Esophagus squamous epithelium (tissue), 5 donors: ENCODE data around the gene CDH13. TPM values are rescaled to one million over a fixed set of nuclear protein-coding genes. Genes with fewer than 3 reads are reported as not detected.

Experiments
- DNase-seq: peaks from one replicate; lab custom pipeline; 2025; lab: John Stamatoyannopoulos, UW
- H3K27ac ChIP-seq, 4 donors: fragments of 200-600 bp; sonication (generic); one replicate each; pipeline ENCODE4 v1.5.1; 2016 to 2019; ENCODE audit warnings: mild to moderate bottlenecking in 1 of 4
- H3K27me3 ChIP-seq, 4 donors: fragments of 200-600 bp; sonication (generic); 1 replicate in 3 of 4; 2 replicates in 1 of 4; pipeline versions ENCODE4 v1.5.1 to v1.6.0; 2017 to 2021; ENCODE audit warnings: antibody characterized with exemption in 1 of 4
- H3K36me3 ChIP-seq, 3 donors: fragments of 200-600 bp; sonication (generic); one replicate each; pipeline ENCODE4 v1.5.1; 2016 to 2019
- H3K4me1 ChIP-seq, 3 donors: fragments of 200-600 bp; sonication (generic); one replicate each; pipeline ENCODE4 v1.5.1; 2017 to 2019
- H3K4me3 ChIP-seq, 4 donors: fragments of 200-600 bp; sonication (generic); 1 replicate in 3 of 4; 2 replicates in 1 of 4; pipeline ENCODE4 v1.5.1; 2016 to 2019; ENCODE audit warnings: mild to moderate bottlenecking in 2 of 4, moderate library complexity in 1 of 4
- H3K9me3 ChIP-seq, 3 donors: fragments of 200-600 bp; sonication (generic); one replicate each; pipeline ENCODE4 v1.5.1; 2016 to 2019
- CTCF ChIP-seq, 6 experiments: fragments of 450-650 bp in 4 of 6; fragments of 200-600 bp in 2 of 6; sonication (generic) in 2 of 6; IDR thresholded peaks; one replicate each; pipeline ENCODE4 v1.5.1; 2016 to 2019; ENCODE audit warnings: antibody characterized with exemption in 6 of 6, mild to moderate bottlenecking in 4 of 6, moderate library complexity in 4 of 6
- POLR2A ChIP-seq, 4 donors: fragments of 450-650 bp; IDR thresholded peaks; one replicate each; pipeline ENCODE4 v1.6.1; 2017; ENCODE audit warnings: antibody characterized with exemption in 4 of 4, mild to moderate bottlenecking in 4 of 4, moderate library complexity in 3 of 4
- WGBS, 2 donors: methylation state at CpG; one replicate each; pipeline ENCODE4 v1.1.5; 2018; 5-methylcytosine and 5-hydroxymethylcytosine counted together
- intact Hi-C: fragments of 100-400 bp; cut with DNase I; formaldehyde crosslinking; loops from one replicate; pipeline ENCODE4 v1.15.0; 2022
- total RNA-seq, 4 donors: library from RNA; depleted of rRNA; stranded (reverse); fragments of >200 nt; gene quantifications; one replicate each; pipeline ENCODE4 v1.1.0, GENCODE V29; 2016
- donor health status: DM: yes; HTN: yes; CAD: no.

The CDH13 gene
- total RNA-seq, 4 donors from 2014 or later = 6.9 to 31.9 (median 21.1) TPM

GRCh38 chr16:83615141-83615952 lies 988.6 kb downstream of the CDH13 start:
- Histone ChIP-seq H3K27ac (no peak overlapping the region), H3K4me1 (no peaks in the 10 kb centered on the region), H3K9me3 (no peaks in the 10 kb centered on the region), H3K4me3 (no peak overlapping the region), H3K27me3 (no peaks in the 10 kb centered on the region), H3K36me3 (no peaks in the 10 kb centered on the region)
- intact Hi-C loops = no loop called here
- no peak for DNase-seq
- WGBS, 2 donors = 74 to 75% methylated on average over 7 of the region's 7 CpGs
- TF ChIP-seq POLR2A (IDR thresholded peaks at IDR 0.05) = no peak
- no peak for TF ChIP-seq CTCF (IDR thresholded peaks at IDR 0.05)

GRCh38 chr16:83615953-83616350 lies 989.2 kb downstream of the CDH13 start:
- Histone ChIP-seq H3K4me1 (no peaks in the 10 kb centered on the region), H3K27me3 (no peaks in the 10 kb centered on the region), H3K4me3 (no peak overlapping the region), H3K36me3 (no peaks in the 10 kb centered on the region), H3K27ac (no peak overlapping the region), H3K9me3 (no peaks in the 10 kb centered on the region)
- TF ChIP-seq POLR2A (IDR thresholded peaks at IDR 0.05) (no peak), CTCF (IDR thresholded peaks at IDR 0.05) (no peak)
- WGBS, 2 donors = 69 to 77% methylated on average over 8 of the region's 8 CpGs
- intact Hi-C loops = no loop called here
- no peak for DNase-seq

- TF ChIP-seq POLR2A (IDR thresholded peaks at IDR 0.05) = no peak
- TF ChIP-seq CTCF (IDR thresholded peaks at IDR 0.05) = no peak
- Histone ChIP-seq H3K4me1 (no peaks in the 10 kb centered on the region), H3K9me3 (no peaks in the 10 kb centered on the region), H3K4me3 (no peak overlapping the region), H3K27me3 (no peaks in the 10 kb centered on the region), H3K36me3 (no peaks in the 10 kb centered on the region), H3K27ac (no peak overlapping the region)
- 53 to 55% methylated on average over 10 to 12 of the region's 12 CpGs for WGBS, 2 donors
- no peak for DNase-seq
- intact Hi-C loops = no loop called here
Measured at GRCh38 chr16:83619381-83620150, 992.8 kb downstream of the CDH13 start.

- Histone ChIP-seq H3K9me3 (no peaks in the 10 kb centered on the region), H3K4me1 (no peaks in the 10 kb centered on the region), H3K36me3 (no peaks in the 10 kb centered on the region), H3K27me3 (no peaks in the 10 kb centered on the region), H3K27ac (no peak overlapping the region), H3K4me3 (no peak overlapping the region)
- DNase-seq = no peak
- TF ChIP-seq POLR2A (IDR thresholded peaks at IDR 0.05) (no peak), CTCF (IDR thresholded peaks at IDR 0.05) (no peak)
- intact Hi-C loops = no loop called here
- 73 to 83% methylated on average over 7 of the region's 7 CpGs for WGBS, 2 donors
Measured at GRCh38 chr16:83622010-83622409, 995.2 kb downstream of the CDH13 start.
